ENCODE results near the gene PTRH1. TPM values are rescaled to one million over a fixed set of nuclear protein-coding genes. Genes with fewer than 3 reads are reported as not detected.

The PTRH1 gene
- total RNA-seq, 1 experiment from 2014 or later, result 16.9 TPM

GRCh38 chr9:127754099-127755060 lies 38.9 kb upstream of the PTRH1 start (continued):
- TF ChIP-seq ARID4B (CRISPR knock-in tag; IDR thresholded peaks at IDR 0.05; ENCODE audit: borderline replicate concordance) (peak; percentile 41; the same call in 1 of the 2 replicates), RELA (CRISPR knock-in tag; IDR thresholded peaks at IDR 0.05; ENCODE audit: borderline replicate concordance) (no peak), RORB (CRISPR knock-in tag; IDR thresholded peaks at IDR 0.05) (no peak), ESRRA (CRISPR knock-in tag; IDR thresholded peaks at IDR 0.05; ENCODE audit: borderline replicate concordance) (no peak), ZNF317 (CRISPR knock-in tag; IDR thresholded peaks at IDR 0.05; ENCODE audit: borderline replicate concordance, low read depth) (no peak), NFATC4 (CRISPR knock-in tag; IDR thresholded peaks at IDR 0.05) (no peak), PRRX2 (CRISPR knock-in tag; IDR thresholded peaks at IDR 0.05) (no peak), SMAD4 (CRISPR knock-in tag; IDR thresholded peaks at IDR 0.05) (no peak), ZBTB43 (CRISPR knock-in tag; IDR thresholded peaks at IDR 0.05) (0 out of 2 replicates have a peak, but pooled peaks have one; percentile 52), ZNF138 (CRISPR knock-in tag; conservative IDR thresholded peaks at IDR 0.05) (0 out of 2 replicates have a peak, but pooled peaks have one; percentile 77), KAT7 (CRISPR knock-in tag; IDR thresholded peaks at IDR 0.05; ENCODE audit: borderline replicate concordance) (no peak), NR3C1 (CRISPR knock-in tag; conservative IDR thresholded peaks at IDR 0.05; ENCODE audit: low read depth) (no peak), NR1H2 (CRISPR knock-in tag; IDR thresholded peaks at IDR 0.05) (no peak), ATF2 (CRISPR knock-in tag; IDR thresholded peaks at IDR 0.05; ENCODE audit: borderline replicate concordance, low read depth) (no peak), IRF2 (CRISPR knock-in tag; IDR thresholded peaks at IDR 0.05; ENCODE audit: borderline replicate concordance, low read depth) (no peak), SP1 (CRISPR knock-in tag; conservative IDR thresholded peaks at IDR 0.05) (peak; percentile 69), CREB1 (CRISPR knock-in tag; IDR thresholded peaks at IDR 0.05) (no peak), OVOL2 (CRISPR knock-in tag; IDR thresholded peaks at IDR 0.05; ENCODE audit: borderline replicate concordance) (no peak)
- TF ChIP-seq, protein P1, sequence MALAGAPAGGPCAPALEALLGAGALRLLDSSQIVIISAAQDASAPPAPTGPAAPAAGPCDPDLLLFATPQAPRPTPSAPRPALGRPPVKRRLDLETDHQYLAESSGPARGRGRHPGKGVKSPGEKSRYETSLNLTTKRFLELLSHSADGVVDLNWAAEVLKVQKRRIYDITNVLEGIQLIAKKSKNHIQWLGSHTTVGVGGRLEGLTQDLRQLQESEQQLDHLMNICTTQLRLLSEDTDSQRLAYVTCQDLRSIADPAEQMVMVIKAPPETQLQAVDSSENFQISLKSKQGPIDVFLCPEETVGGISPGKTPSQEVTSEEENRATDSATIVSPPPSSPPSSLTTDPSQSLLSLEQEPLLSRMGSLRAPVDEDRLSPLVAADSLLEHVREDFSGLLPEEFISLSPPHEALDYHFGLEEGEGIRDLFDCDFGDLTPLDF (CRISPR knock-in tag; IDR thresholded peaks at IDR 0.05), result no peak
- TF ChIP-seq, protein P2, sequence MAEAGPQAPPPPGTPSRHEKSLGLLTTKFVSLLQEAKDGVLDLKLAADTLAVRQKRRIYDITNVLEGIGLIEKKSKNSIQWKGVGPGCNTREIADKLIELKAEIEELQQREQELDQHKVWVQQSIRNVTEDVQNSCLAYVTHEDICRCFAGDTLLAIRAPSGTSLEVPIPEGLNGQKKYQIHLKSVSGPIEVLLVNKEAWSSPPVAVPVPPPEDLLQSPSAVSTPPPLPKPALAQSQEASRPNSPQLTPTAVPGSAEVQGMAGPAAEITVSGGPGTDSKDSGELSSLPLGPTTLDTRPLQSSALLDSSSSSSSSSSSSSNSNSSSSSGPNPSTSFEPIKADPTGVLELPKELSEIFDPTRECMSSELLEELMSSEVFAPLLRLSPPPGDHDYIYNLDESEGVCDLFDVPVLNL (CRISPR knock-in tag; IDR thresholded peaks at IDR 0.05; ENCODE audit: borderline replicate concordance, low read depth), result no peak
- TF ChIP-seq, protein P3, sequence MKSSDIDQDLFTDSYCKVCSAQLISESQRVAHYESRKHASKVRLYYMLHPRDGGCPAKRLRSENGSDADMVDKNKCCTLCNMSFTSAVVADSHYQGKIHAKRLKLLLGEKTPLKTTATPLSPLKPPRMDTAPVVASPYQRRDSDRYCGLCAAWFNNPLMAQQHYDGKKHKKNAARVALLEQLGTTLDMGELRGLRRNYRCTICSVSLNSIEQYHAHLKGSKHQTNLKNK (CRISPR knock-in tag; IDR thresholded peaks at IDR 0.05), result no peak
- TF ChIP-seq, protein P4, sequence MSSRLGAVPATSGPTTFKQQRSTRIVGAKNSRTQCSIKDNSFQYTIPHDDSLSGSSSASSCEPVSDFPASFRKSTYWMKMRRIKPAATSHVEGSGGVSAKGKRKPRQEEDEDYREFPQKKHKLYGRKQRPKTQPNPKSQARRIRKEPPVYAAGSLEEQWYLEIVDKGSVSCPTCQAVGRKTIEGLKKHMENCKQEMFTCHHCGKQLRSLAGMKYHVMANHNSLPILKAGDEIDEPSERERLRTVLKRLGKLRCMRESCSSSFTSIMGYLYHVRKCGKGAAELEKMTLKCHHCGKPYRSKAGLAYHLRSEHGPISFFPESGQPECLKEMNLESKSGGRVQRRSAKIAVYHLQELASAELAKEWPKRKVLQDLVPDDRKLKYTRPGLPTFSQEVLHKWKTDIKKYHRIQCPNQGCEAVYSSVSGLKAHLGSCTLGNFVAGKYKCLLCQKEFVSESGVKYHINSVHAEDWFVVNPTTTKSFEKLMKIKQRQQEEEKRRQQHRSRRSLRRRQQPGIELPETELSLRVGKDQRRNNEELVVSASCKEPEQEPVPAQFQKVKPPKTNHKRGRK (CRISPR knock-in tag; IDR thresholded peaks at IDR 0.05; ENCODE audit: borderline replicate concordance), result no peak
- TF ChIP-seq, protein P5, sequence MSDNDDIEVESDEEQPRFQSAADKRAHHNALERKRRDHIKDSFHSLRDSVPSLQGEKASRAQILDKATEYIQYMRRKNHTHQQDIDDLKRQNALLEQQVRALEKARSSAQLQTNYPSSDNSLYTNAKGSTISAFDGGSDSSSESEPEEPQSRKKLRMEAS (CRISPR knock-in tag; IDR thresholded peaks at IDR 0.05), result peak; percentile 53

Measured in WTC11 (cell line).